GM21367 (cell line): ENCODE data around the gene PSMB1.

ENCODE experiments used
- ATAC-seq: cut with Tn5 transposase; IDR thresholded peaks from one replicate; pipeline ENCODE4 v1.9.1; 2021; ENCODE audit not compliant: unreplicated experiment

The PSMB1 gene

GRCh38 chr6:170552765-170553533, at the start of gene PSMB1:
TSS of gene PSMB1 (minus strand) at chr6:170553307. CDS start at chr6:170553242, 65 bp downstream.
- ATAC-seq: peak; percentile 59

GRCh38 chr6:170597278-170597677, 44.2 kb upstream of the PSMB1 start:
- no peak for ATAC-seq

GRCh38 chr6:170596426-170596825, 43.3 kb upstream of the PSMB1 start:
- no peak for ATAC-seq

GRCh38 chr6:170590725-170591124, 37.6 kb upstream of the PSMB1 start:
- no peak for ATAC-seq

DNA sequence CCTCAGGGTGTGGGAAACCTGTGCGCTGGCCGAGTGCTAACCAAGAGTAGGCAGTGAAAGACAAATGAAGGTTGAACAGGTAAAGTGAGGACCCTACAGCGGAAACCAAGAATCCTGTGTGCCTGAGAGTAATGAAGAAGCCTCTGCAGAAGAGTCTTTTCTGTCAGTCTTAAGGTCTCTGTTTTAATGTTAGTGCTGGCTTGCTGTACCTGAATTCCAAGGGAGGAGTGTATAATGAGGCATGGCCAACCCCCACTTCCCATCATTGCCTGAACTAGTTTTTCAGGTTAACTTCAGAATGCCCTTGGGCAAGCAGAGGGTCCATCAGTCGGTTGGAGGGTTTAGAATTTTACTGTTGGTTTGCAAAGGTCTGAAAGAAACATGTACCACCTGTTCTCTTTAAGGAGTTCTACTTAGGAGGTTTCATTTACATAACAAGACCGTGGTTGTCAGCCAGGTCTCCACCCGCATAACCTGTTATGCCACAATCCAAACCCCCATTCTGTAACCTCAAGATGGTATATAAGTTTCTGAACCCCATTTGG, 31.9 kb upstream of the PSMB1 start:
- peak; percentile 29 for ATAC-seq

- peak; percentile 97 for ATAC-seq
Measured at GRCh38 chr6:170584181-170584953, 31.3 kb upstream of the PSMB1 start, which contains the start of gene PDCD2. TSS of gene PDCD2 (minus strand) at chr6:170584637. CDS start at chr6:170584581, 56 bp downstream.

DNA sequence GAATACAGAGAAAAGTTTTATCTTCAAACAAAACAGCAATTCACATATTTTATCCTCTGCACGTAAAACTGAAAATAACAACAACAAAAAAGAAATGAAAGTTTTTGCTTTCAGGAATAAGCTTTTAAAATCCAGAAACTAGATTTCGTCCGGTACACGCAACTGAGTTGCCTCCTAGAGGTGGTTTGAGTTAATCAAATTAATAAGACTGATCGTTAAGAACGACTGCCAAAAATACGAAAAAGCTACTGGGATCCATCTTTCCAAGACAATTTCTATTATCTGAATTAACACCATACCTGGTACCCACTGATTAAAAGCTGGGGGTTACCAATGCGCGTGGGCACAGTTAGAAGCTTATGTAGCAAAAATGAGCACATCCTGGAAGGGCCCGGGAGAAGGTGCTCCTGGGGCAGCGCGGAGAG, 30.7 kb upstream of the PSMB1 start:
- ATAC-seq: no peak

GRCh38 chr6:170578909-170579308, 25.8 kb upstream of the PSMB1 start:
- no peak for ATAC-seq

GRCh38 chr6:170575250-170575649, 22.1 kb upstream of the PSMB1 start:
- ATAC-seq: no peak

- ATAC-seq: no peak
Measured at GRCh38 chr6:170572704-170573466, 19.8 kb upstream of the PSMB1 start.

- no peak for ATAC-seq
Measured at GRCh38 chr6:170564936-170565530, 11.9 kb upstream of the PSMB1 start.

- ATAC-seq: no peak
Measured at GRCh38 chr6:170561555-170561954, 8.4 kb upstream of the PSMB1 start.

- no peak for ATAC-seq
Measured at GRCh38 chr6:170555305-170555704, 2.2 kb upstream of the PSMB1 start.

- ATAC-seq: no peak
Measured at GRCh38 chr6:170554796-170555137, 1.7 kb upstream of the PSMB1 start.

DNA sequence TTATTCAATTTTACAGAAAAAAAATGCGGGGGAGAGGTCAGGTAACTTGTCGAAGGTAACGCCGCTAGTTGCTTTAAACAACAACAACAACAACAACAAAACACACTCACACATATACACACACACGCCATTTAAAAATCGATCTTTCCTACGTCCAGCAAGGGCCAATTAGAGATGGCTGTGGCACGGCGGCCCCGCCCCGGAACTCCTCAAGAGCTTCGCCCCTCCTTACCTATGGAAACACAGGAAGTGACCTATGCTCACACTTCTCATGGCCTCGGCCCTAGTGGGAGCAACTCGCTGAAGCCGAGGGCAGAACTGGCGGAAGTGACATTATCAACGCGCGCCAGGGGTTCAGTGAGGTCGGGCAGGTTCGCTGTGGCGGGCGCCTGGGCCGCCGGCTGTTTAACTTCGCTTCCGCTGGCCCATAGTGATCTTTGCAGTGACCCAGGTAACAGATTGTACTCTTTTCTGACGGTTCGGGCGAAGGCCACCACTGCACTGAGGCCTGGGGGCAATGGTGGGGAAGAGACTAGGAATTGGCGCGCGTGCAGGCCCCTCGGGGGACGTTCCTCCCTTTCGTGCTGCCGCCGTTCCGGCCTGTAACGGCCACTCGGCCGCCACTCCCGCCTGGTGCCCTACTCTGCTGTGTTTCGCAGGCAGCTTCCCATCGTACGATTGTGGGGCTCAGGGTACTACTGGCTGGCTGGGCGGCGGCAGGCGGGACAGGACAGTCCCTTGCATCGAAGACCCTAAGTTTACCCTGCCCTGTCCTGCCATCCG, 1.1 kb upstream of the PSMB1 start, which contains the start of gene TBP:
TSS of gene TBP (plus strand) at position 357 of the 783 bp plus-strand sequence. CDS start 2,661 bp downstream, outside the sequence.
- ATAC-seq: peak; percentile 94

GRCh38 chr6:170553534-170554012, 466 bp upstream of the PSMB1 start:
- peak; percentile 27 for ATAC-seq

DNA sequence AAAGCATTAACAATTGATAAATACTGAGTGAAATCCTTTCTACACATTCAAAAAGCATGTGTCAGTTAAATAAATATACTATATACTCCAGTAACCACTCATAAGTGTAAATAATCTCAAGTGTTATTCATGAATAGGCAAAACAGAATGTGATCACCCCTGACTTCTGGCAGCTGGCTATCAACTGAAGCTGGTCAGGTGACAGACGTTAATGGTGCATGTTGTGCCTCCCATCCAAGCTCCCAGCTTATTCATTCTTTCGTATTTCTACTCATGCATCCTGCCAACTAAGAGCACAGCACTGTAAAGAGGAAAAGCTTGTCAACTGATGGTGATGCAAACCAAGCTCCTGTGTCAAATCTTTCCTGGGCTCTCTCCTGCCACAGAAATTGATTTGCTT, 7.7 kb downstream of the PSMB1 start:
- ATAC-seq: no peak

DNA sequence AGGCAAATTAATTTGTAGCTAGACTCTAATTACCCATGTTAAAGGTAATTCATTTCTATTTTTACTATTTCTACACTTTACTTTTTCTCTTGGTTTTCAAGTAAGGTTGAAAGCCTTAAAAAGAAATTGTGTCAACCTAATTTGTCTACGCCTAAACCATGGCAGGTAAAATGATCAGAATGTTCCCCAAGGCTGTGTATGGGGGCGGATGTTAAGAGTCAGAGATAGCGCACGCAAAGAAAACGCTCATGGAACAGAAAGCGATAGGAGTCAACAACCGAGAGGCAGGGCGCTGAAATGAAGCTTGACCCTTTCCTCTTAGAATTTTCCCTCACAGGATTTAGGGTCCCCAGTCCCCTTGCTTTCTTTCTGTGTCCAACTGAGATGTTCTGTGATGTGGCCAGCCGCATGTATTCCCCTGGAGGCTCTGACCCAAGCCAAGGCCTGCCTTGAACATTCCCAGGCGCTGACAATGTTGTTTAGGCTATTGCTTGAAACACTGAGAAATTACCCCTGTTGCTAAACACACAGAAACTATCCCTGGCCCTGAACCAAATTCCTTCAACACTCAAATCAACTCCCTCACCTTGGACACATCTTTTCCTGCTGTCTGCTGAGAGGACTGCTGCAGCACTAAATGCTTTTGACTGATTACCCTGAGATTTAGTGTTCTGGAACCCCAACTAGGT, 10.9 kb downstream of the PSMB1 start:
- no peak for ATAC-seq

DNA sequence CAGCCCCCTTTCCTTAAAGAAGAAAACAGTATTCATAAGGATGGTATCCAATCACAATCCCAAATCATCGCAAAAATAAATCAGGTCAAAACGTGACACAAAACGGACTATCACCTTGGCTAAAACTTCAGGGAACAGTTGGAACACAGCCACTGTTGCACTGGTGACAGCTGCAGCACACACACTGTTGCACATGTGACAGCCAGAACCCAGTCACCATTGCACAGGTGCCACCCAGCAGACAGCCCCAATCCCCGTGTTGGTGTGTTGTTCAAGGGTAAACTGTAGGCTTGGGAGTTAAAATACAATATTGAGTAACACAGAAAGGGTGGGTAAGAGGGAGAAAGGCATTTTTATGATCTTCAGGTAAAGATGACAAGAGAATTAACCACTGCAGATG, 15.8 kb downstream of the PSMB1 start:
- no peak for ATAC-seq
